ENCODE results near the gene DNAJC25.

GRCh38 chr9:111599955-111600343, 31.2 kb upstream of the DNAJC25 start:
- TF ChIP-seq, protein P1, sequence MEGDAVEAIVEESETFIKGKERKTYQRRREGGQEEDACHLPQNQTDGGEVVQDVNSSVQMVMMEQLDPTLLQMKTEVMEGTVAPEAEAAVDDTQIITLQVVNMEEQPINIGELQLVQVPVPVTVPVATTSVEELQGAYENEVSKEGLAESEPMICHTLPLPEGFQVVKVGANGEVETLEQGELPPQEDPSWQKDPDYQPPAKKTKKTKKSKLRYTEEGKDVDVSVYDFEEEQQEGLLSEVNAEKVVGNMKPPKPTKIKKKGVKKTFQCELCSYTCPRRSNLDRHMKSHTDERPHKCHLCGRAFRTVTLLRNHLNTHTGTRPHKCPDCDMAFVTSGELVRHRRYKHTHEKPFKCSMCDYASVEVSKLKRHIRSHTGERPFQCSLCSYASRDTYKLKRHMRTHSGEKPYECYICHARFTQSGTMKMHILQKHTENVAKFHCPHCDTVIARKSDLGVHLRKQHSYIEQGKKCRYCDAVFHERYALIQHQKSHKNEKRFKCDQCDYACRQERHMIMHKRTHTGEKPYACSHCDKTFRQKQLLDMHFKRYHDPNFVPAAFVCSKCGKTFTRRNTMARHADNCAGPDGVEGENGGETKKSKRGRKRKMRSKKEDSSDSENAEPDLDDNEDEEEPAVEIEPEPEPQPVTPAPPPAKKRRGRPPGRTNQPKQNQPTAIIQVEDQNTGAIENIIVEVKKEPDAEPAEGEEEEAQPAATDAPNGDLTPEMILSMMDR (conservative IDR thresholded peaks at IDR 0.05; ENCODE audit: low read depth, low read length) = no peak
- no peak for TF ChIP-seq EZH2 (IDR thresholded peaks at IDR 0.05; ENCODE audit: borderline replicate concordance, low read depth, low read length, poor library complexity, severe bottlenecking)

Measured in A673 (cell line).